Measurements from ENCODE around the gene MYH14. TPM values are rescaled to one million over a fixed set of nuclear protein-coding genes. Genes with fewer than 3 reads are reported as not detected.

The MYH14 gene
- total and polyA plus RNA-seq, 10 of the 15 experiments (the other 5 are each of a cell fraction or from before 2014, with no cell fraction given) = 0.06 to 0.69 (median 0.15) TPM; not detected in 4

GRCh38 chr19:50357178-50358100, 154.0 kb downstream of the MYH14 start (continued):
- TF ChIP-seq ZBTB11 (CRISPR knock-in tag; IDR thresholded peaks at IDR 0.05) = no peak
- no peak for TF ChIP-seq E4F1 (IDR thresholded peaks at IDR 0.05; ENCODE audit: borderline replicate concordance, partially characterized antibody)
- TF ChIP-seq ATF2 (IDR thresholded peaks at IDR 0.05; ENCODE audit: low read length) = peak; percentile 86
- no peak for TF ChIP-seq ESRRA (IDR thresholded peaks at IDR 0.05; ENCODE audit: low read length)
- TF ChIP-seq RELB (IDR thresholded peaks at IDR 0.05; ENCODE audit: low read depth) = peak; percentile 89
- no peak for TF ChIP-seq EZH2 (IDR thresholded peaks at IDR 0.05; ENCODE audit: borderline replicate concordance, control insufficient read depth, low read depth, low read length)
- no peak for TF ChIP-seq HDGF (IDR thresholded peaks at IDR 0.05)
- peak; percentile 62 for TF ChIP-seq YY1 (IDR thresholded peaks at IDR 0.05; ENCODE audit: low read depth, low read length)
- peak; percentile 63; the same call in 1 of the 2 replicates for TF ChIP-seq TCF3 (IDR thresholded peaks at IDR 0.05; ENCODE audit: borderline replicate concordance, insufficient read depth, low read depth, low read length)
- TF ChIP-seq SPI1 (IDR thresholded peaks at IDR 0.05; ENCODE audit: borderline replicate concordance, insufficient read depth, low read depth, low read length) = no peak; the same call in 1 of the 2 replicates
- no peak for TF ChIP-seq ZNF24 (IDR thresholded peaks at IDR 0.05)
- TF ChIP-seq EED (IDR thresholded peaks at IDR 0.05; ENCODE audit: low read depth) = peak; percentile 86
- 0 out of 2 replicates have a peak, but pooled peaks have one; percentile 29 for TF ChIP-seq LARP7 (IDR thresholded peaks at IDR 0.05)
- TF ChIP-seq MYC (IDR thresholded peaks at IDR 0.05; ENCODE audit: insufficient read depth, insufficient read length, insufficient replicate concordance, low read length, severe bottlenecking) = peak; percentile 33
- TF ChIP-seq SMARCA5 (IDR thresholded peaks at IDR 0.05) = peak; percentile 41; the same call in 1 of the 2 replicates
- no peak for TF ChIP-seq STAT1 (conservative IDR thresholded peaks at IDR 0.05)
- peak; percentile 35; the same call in 1 of the 2 replicates for TF ChIP-seq POLR2AphosphoS5 (IDR thresholded peaks at IDR 0.05; ENCODE audit: low read length)
- no peak for TF ChIP-seq SIN3A (IDR thresholded peaks at IDR 0.05; ENCODE audit: low read depth, low read length)
- no peak for TF ChIP-seq FOXK2 (IDR thresholded peaks at IDR 0.05)

Measured in GM12878 (cell line).